Kidney epithelial cell (primary cell): Measurements from ENCODE around the gene SMG7. TPM values are rescaled to one million over a fixed set of nuclear protein-coding genes. Genes with fewer than 3 reads are reported as not detected.

Experiments used
- DNase-seq: peaks from one replicate; pipeline ENCODE4 v3.0.0-alpha.2; 2010; ENCODE audit warnings: low read depth
- H3K27me3 ChIP-seq: 2 replicates; pipeline ENCODE4 v1.6.0; 2011; ENCODE audit warnings: low read length; ENCODE audit not compliant: control insufficient read depth, insufficient read depth
- H3K36me3 ChIP-seq: 2 replicates; pipeline ENCODE4 v1.5.1; 2011; ENCODE audit warnings: low read length; ENCODE audit not compliant: control insufficient read depth, insufficient read depth
- H3K4me3 ChIP-seq: 2 replicates; pipeline ENCODE4 v1.5.1; 2011; ENCODE audit warnings: low read depth, mild to moderate bottlenecking, control low read depth, low read length
- total RNA-seq: library from RNA; depleted of rRNA; stranded (reverse); fragments of >200 nt; gene quantifications from 2 replicates; pipeline ENCODE4 v1.2.3, GENCODE V29; 2015
- TF ChIP-seq, protein P1 (sequence below): IDR thresholded peaks from 2 replicates; pipeline ENCODE4 v1.5.1; 2011; ENCODE audit warnings: mild to moderate bottlenecking, moderate library complexity, low read length, control low read depth, inconsistent platforms; ENCODE audit not compliant: insufficient read depth, poor library complexity, severe bottlenecking

The SMG7 gene
- total RNA-seq, 1 donor from 2014 or later, result 62.2 TPM

- H3K27me3 ChIP-seq, result no peaks in the 10 kb centered on the region
- H3K36me3 ChIP-seq, result no peaks in the 10 kb centered on the region
- TF ChIP-seq, protein P1, sequence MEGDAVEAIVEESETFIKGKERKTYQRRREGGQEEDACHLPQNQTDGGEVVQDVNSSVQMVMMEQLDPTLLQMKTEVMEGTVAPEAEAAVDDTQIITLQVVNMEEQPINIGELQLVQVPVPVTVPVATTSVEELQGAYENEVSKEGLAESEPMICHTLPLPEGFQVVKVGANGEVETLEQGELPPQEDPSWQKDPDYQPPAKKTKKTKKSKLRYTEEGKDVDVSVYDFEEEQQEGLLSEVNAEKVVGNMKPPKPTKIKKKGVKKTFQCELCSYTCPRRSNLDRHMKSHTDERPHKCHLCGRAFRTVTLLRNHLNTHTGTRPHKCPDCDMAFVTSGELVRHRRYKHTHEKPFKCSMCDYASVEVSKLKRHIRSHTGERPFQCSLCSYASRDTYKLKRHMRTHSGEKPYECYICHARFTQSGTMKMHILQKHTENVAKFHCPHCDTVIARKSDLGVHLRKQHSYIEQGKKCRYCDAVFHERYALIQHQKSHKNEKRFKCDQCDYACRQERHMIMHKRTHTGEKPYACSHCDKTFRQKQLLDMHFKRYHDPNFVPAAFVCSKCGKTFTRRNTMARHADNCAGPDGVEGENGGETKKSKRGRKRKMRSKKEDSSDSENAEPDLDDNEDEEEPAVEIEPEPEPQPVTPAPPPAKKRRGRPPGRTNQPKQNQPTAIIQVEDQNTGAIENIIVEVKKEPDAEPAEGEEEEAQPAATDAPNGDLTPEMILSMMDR, result no peak
- no peak overlapping the region for H3K4me3 ChIP-seq
- no peak for DNase-seq
Measured at GRCh38 chr1:183569801-183570200, 97.5 kb downstream of the SMG7 start.

DNA sequence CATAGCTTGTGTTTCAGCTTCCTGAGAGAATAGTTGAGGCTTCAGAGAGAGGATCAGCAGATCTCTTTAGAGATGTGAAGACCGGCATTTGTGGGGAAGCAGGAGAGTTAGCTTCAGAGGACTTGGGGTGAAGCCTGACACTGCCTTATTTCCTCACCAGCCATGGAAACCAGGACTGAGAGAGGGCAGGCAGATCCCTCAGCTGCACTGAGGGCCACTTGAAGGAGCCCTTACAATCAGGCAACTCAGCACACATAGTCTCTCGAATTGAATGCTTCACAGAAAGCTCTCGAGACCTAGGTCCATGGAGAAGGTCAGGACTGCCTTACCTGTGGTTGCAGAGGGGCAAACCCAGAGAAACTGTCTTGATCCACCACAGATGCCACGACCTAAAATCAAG, 98.2 kb downstream of the SMG7 start:
- Histone ChIP-seq H3K27me3 (no peaks in the 10 kb centered on the region), H3K4me3 (no peak overlapping the region), H3K36me3 (no peaks in the 10 kb centered on the region)
- DNase-seq, result no peak
- TF ChIP-seq, protein P1, result no peak

DNA sequence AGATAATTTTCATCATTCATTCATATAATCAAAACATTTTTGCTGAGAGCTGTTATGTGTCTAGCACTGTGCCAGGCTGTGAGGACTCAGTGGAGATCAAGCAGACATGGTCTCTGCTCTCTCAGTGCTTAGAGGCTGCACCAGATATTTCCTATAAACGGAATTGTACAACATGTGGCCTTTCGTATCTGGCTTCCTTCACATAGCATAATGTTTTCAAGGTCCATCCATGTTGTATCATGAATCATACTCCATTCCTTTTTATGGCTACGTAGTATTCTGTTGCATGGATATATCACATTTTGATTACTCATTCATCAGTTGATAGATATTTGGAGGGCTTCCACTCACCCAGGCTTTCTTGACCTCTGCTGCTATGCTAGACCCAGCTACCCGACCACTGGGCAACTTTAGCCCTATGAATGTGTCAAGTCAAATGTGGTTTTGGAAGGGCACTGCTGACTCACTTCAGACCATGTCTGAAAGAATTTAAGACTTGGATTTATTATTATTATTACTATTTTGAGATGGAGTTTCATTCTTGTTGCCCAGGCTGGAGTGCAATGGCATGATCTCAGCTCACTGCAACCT, 99.5 kb downstream of the SMG7 start:
- Histone ChIP-seq H3K4me3 (no peak overlapping the region), H3K36me3 (no peaks in the 10 kb centered on the region), H3K27me3 (no peaks in the 10 kb centered on the region)
- DNase-seq, result no peak
- TF ChIP-seq, protein P1, result no peak

- Histone ChIP-seq H3K27me3 (no peaks in the 10 kb centered on the region), H3K4me3 (no peak overlapping the region), H3K36me3 (no peaks in the 10 kb centered on the region)
- DNase-seq, result no peak
- TF ChIP-seq, protein P1, result no peak
Measured at GRCh38 chr1:183572721-183573120, 100.4 kb downstream of the SMG7 start.

GRCh38 chr1:183575606-183576005, 103.3 kb downstream of the SMG7 start:
- TF ChIP-seq, protein P1, result no peak
- no peaks in the 10 kb centered on the region for H3K27me3 ChIP-seq
- no peak for DNase-seq
- H3K4me3 ChIP-seq, result no peak overlapping the region
- no peaks in the 10 kb centered on the region for H3K36me3 ChIP-seq

DNA sequence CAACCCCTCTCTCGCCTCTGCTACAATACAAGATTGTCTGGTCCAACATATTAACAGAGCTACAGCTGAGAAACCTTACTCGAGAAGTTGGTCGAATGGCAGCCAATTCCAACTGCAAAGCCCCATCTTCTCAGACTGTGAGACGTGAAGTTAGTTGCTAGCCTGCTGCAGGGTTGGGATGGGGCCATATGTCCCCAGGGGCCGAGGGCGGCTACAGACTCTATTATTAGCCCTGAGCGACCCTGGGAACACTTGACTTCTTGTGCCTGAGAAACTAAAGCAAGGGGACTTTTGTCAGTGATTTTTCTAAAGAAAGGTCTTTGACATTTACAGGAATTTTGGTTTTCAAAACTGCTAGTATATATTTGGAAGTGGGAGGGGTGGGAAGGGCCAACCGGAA, 104.2 kb downstream of the SMG7 start:
- no peaks in the 10 kb centered on the region for H3K36me3 ChIP-seq
- no peaks in the 10 kb centered on the region for H3K27me3 ChIP-seq
- no peak for DNase-seq
- TF ChIP-seq, protein P1, result no peak
- no peak overlapping the region for H3K4me3 ChIP-seq
